ENCODE results near the gene RASAL2. TPM values are rescaled to one million over a fixed set of nuclear protein-coding genes. Genes with fewer than 3 reads are reported as not detected.

Gene RASAL2
- total RNA-seq, 8 experiments from 2014 or later = 8.0 to 36.6 (median 23.7) TPM

DNA sequence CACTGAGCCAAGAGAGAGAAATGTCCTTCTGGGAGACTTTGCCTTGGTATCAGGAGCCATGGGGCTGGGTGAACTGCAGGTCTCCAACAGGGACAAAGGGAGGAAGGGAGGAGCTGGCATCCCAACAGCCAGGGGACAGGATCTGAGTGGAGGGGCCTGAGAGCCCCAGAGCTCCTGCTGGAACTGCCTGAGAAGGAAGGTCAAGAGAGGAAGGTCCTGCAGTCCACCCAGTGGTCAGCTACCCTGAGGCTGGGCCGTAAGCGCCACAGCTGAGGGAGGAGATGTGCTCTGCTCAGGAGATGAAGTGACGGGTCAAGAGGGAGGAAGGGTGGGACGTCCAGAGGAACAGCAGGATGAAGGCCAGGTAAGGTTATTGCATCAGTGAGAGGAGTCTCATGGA is 410.4 kb downstream of the RASAL2 start:
- Histone ChIP-seq H3K27ac (no peak overlapping the region), H3K4me3 (no peak overlapping the region), H3K4me1 (replicated peaks in 1 of 2) (no peaks in the 10 kb centered on the region)
- ATAC-seq (replicated peaks in 6 of 8) = no peak
- 40 to 89% (median 79%) methylated on average over 1 to 4 of the region's 4 CpGs; no CpG with 5 or more reads in 5 of the 10 experiments for WGBS, 10 experiments
- in situ Hi-C loops (cut with MboI; ENCODE audit: low pct_unique_long_range_greater_than_20kb in 2 of 9, low sequenced_read_pairs in 9 of 9, unreplicated experiment in 9 of 9) = loop anchor here in 1 of 9 experiments (25.0 kb wide), 1 partner anchor 167 kb away; no protein-coding TSS in a partner anchor

- no peak overlapping the region for H3K27ac ChIP-seq
- no peak overlapping the region for H3K4me3 ChIP-seq
- ATAC-seq (replicated peaks in 6 of 8) = no peak
- 49 to 100% (median 80%) methylated on average over 1 to 5 of the region's 6 CpGs; no CpG with 5 or more reads in 5 of the 10 experiments for WGBS, 10 experiments
- no peaks in the 10 kb centered on the region for H3K4me1 ChIP-seq (replicated peaks in 1 of 2)
- in situ Hi-C loops (cut with MboI; ENCODE audit: low pct_unique_long_range_greater_than_20kb in 2 of 9, low sequenced_read_pairs in 9 of 9, unreplicated experiment in 9 of 9) = loop anchor here in 1 of 9 experiments (25.0 kb wide), 1 partner anchor 169 kb away; no protein-coding TSS in a partner anchor
Observed at GRCh38 chr1:178506177-178506576, 412.3 kb downstream of the RASAL2 start.

- Histone ChIP-seq H3K27ac (no peak overlapping the region), H3K4me1 (replicated peaks in 1 of 2) (no peaks in the 10 kb centered on the region), H3K4me3 (no peak overlapping the region)
- WGBS, 10 experiments = 67 to 100% (median 85%) methylated on average over 1 to 6 of the region's 6 CpGs; no CpG with 5 or more reads in 3 of the 10 experiments
- in situ Hi-C loops (cut with MboI; ENCODE audit: low pct_unique_long_range_greater_than_20kb in 2 of 9, low sequenced_read_pairs in 9 of 9, unreplicated experiment in 9 of 9) = loop anchor here in 1 of 9 experiments (25.0 kb wide), 1 partner anchor 169 kb away; no protein-coding TSS in a partner anchor
- ATAC-seq (replicated peaks in 6 of 8) = peak in 2 of 8 experiments; percentile 28 to 52
Observed at GRCh38 chr1:178506669-178507068, 412.8 kb downstream of the RASAL2 start.

- Histone ChIP-seq H3K4me1 (replicated peaks in 1 of 2) (no peaks in the 10 kb centered on the region), H3K4me3 (no peak overlapping the region), H3K27ac (no peak overlapping the region)
- in situ Hi-C loops (cut with MboI; ENCODE audit: low pct_unique_long_range_greater_than_20kb in 2 of 9, low sequenced_read_pairs in 9 of 9, unreplicated experiment in 9 of 9) = loop anchor here in 3 of 9 experiments (10.0 to 25.0 kb wide), 2 partner anchors 172 to 205 kb away; no protein-coding TSS in a partner anchor
- WGBS, 10 experiments = 47 to 77% (median 75%) methylated on average over 2 to 5 of the region's 5 CpGs; no CpG with 5 or more reads in 4 of the 10 experiments
- peak in 5 of 8 experiments; percentile 24 to 93 (median 76) for ATAC-seq (replicated peaks in 6 of 8)
Observed at GRCh38 chr1:178509414-178510007, 415.6 kb downstream of the RASAL2 start.

DNA sequence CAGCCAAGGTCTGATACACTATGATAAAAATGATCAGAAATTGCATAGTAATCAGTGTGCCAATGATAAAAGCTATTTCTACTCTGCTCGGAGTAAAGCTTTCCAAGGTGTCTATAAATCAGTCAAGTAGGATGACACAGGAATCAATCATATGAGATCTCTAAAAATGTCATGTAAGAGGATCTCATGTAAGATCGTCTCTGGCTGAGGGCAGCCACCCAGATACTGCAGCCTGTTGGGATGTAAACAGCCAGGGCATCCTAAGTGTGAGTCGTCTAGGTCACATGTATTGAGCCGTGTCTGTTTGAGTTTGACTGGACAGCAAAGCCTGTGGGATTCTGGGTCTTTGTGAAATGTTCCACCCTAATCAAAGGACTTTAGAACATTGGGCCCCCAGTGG is 416.3 kb downstream of the RASAL2 start:
- in situ Hi-C loops (cut with MboI; ENCODE audit: low pct_unique_long_range_greater_than_20kb in 2 of 9, low sequenced_read_pairs in 9 of 9, unreplicated experiment in 9 of 9) = loop anchor here in 3 of 9 experiments (10.0 to 25.0 kb wide), 2 partner anchors 173 to 205 kb away; no protein-coding TSS in a partner anchor
- Histone ChIP-seq H3K27ac (no peak overlapping the region), H3K4me3 (no peak overlapping the region), H3K4me1 (replicated peaks in 1 of 2) (no peaks in the 10 kb centered on the region)
- 40 to 100% (median 92%) methylated on average over 1 to 4 of the region's 4 CpGs; no CpG with 5 or more reads in 1 of the 10 experiments for WGBS, 10 experiments
- ATAC-seq (replicated peaks in 6 of 8) = no peak

- in situ Hi-C loops (cut with MboI; ENCODE audit: low pct_unique_long_range_greater_than_20kb in 2 of 9, low sequenced_read_pairs in 9 of 9, unreplicated experiment in 9 of 9) = loop anchor here in 3 of 9 experiments (10.0 to 25.0 kb wide), 2 partner anchors 175 to 208 kb away; no protein-coding TSS in a partner anchor
- H3K4me1 ChIP-seq (replicated peaks in 1 of 2) = no peaks in the 10 kb centered on the region
- no peak within 1 kb of the TSS for H3K4me3 ChIP-seq
- H3K27ac ChIP-seq = no peak within 1 kb of the TSS
- 79 to 98% (median 88%) methylated on average over 2 to 15 of the region's 19 CpGs; no CpG with 5 or more reads in 5 of the 10 experiments for WGBS, 10 experiments
- no peak for ATAC-seq (replicated peaks in 6 of 8)
Observed at GRCh38 chr1:178512566-178513277, 418.8 kb downstream of the RASAL2 start, which contains the start of gene TEX35. TSS of gene TEX35 (plus strand) at chr1:178513109. CDS start at chr1:178513189, 80 bp downstream.

- peak in 3 of 8 experiments; percentile 84 to 97 (median 94) for ATAC-seq (replicated peaks in 6 of 8)
- Histone ChIP-seq H3K27ac (no peak overlapping the region), H3K4me3 (no peak overlapping the region), H3K4me1 (replicated peaks in 1 of 2) (no peaks in the 10 kb centered on the region)
- 3 to 91% (median 64%) methylated on average over 1 to 14 of the region's 14 CpGs; no CpG with 5 or more reads in 2 of the 10 experiments for WGBS, 10 experiments
- in situ Hi-C loops (cut with MboI; ENCODE audit: low pct_unique_long_range_greater_than_20kb in 2 of 9, low sequenced_read_pairs in 9 of 9, unreplicated experiment in 9 of 9) = loop anchor here in 3 of 9 experiments (10.0 to 25.0 kb wide), 2 partner anchors 176 to 209 kb away; no protein-coding TSS in a partner anchor
Observed at GRCh38 chr1:178513278-178513983, 419.5 kb downstream of the RASAL2 start.

DNA sequence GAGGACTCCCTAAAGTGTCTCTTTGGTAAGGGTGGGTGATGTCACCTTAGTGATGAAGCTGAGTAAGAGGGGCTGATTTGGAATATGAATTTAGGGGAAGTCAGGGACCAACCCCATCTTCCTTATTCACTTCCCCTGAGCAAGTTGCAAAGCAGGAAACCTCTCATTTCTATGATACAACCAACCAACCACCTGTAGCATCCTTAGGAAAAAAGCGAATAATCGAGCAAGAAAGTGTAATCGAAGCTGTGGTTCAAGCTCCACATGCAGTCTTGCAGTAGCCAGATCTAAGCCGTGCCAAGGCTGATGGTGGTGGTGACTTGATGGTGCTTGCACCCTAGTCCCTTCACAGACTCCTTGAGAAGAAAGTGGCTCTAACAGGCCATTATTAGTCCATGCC is 422.2 kb downstream of the RASAL2 start:
- in situ Hi-C loops (cut with MboI; ENCODE audit: low pct_unique_long_range_greater_than_20kb in 2 of 9, low sequenced_read_pairs in 9 of 9, unreplicated experiment in 9 of 9) = loop anchor here in 3 of 9 experiments (10.0 to 25.0 kb wide), 2 partner anchors 179 to 211 kb away; no protein-coding TSS in a partner anchor
- WGBS, 10 experiments = 75 to 96% (median 86%) methylated on average over 1 to 4 of the region's 4 CpGs; no CpG with 5 or more reads in 1 of the 10 experiments

GRCh38 chr1:178518894-178519293 is 425.0 kb downstream of the RASAL2 start:
- ATAC-seq (replicated peaks in 6 of 8) = no peak
- Histone ChIP-seq H3K4me3 (no peak overlapping the region), H3K4me1 (replicated peaks in 1 of 2) (no peaks in the 10 kb centered on the region), H3K27ac (no peak overlapping the region)
- in situ Hi-C loops (cut with MboI; ENCODE audit: low pct_unique_long_range_greater_than_20kb in 2 of 9, low sequenced_read_pairs in 9 of 9, unreplicated experiment in 9 of 9) = loop anchor here in 3 of 9 experiments (10.0 to 25.0 kb wide), 2 partner anchors 182 to 214 kb away; no protein-coding TSS in a partner anchor
- WGBS, 10 experiments = 40 to 100% (median 72%) methylated on average over 1 to 4 of the region's 4 CpGs; no CpG with 5 or more reads in 1 of the 10 experiments

More for the DNA sequence above, 422.2 kb downstream of the RASAL2 start:
- no peak for ATAC-seq (replicated peaks in 6 of 8)
- Histone ChIP-seq H3K4me3 (no peak overlapping the region), H3K4me1 (replicated peaks in 1 of 2) (no peaks in the 10 kb centered on the region), H3K27ac (no peak overlapping the region)

- 92 to 100% (median 100%) methylated on average over 2 to 11 of the region's 11 CpGs; no CpG with 5 or more reads in 7 of the 10 experiments for WGBS, 10 experiments
- H3K4me1 ChIP-seq (replicated peaks in 1 of 2) = peaks cover 0 to 3% of the 10 kb centered on the region in 2 donors
- H3K27ac ChIP-seq = no peak overlapping the region
- in situ Hi-C loops (cut with MboI; ENCODE audit: low pct_unique_long_range_greater_than_20kb in 2 of 9, low sequenced_read_pairs in 9 of 9, unreplicated experiment in 9 of 9) = loop anchor here in 1 of 9 experiments (25.0 kb wide), 1 partner anchor 184 kb away; no protein-coding TSS in a partner anchor
- no peak overlapping the region for H3K4me3 ChIP-seq
- ATAC-seq (replicated peaks in 6 of 8) = no peak
Observed at GRCh38 chr1:178520803-178521202, 426.9 kb downstream of the RASAL2 start.

GRCh38 chr1:178521241-178521640 is 427.3 kb downstream of the RASAL2 start:
- in situ Hi-C loops (cut with MboI; ENCODE audit: low pct_unique_long_range_greater_than_20kb in 2 of 9, low sequenced_read_pairs in 9 of 9, unreplicated experiment in 9 of 9) = loop anchor here in 1 of 9 experiments (25.0 kb wide), 1 partner anchor 184 kb away; no protein-coding TSS in a partner anchor
- no peak overlapping the region for H3K27ac ChIP-seq
- ATAC-seq (replicated peaks in 6 of 8) = no peak
- WGBS, 10 experiments = 73 to 100% (median 93%) methylated on average over 1 to 3 of the region's 4 CpGs; no CpG with 5 or more reads in 5 of the 10 experiments
- no peak overlapping the region for H3K4me3 ChIP-seq
- H3K4me1 ChIP-seq (replicated peaks in 1 of 2) = peaks cover 0 to 3% of the 10 kb centered on the region in 2 donors

- WGBS, 10 experiments = 66 to 90% (median 81%) methylated on average over 2 to 4 of the region's 4 CpGs; no CpG with 5 or more reads in 1 of the 10 experiments
- peaks cover 0 to 10% of the 10 kb centered on the region in 2 donors for H3K4me1 ChIP-seq (replicated peaks in 1 of 2)
- no peak overlapping the region for H3K4me3 ChIP-seq
- no peak overlapping the region for H3K27ac ChIP-seq
- in situ Hi-C loops (cut with MboI; ENCODE audit: low pct_unique_long_range_greater_than_20kb in 2 of 9, low sequenced_read_pairs in 9 of 9, unreplicated experiment in 9 of 9) = loop anchor here in 8 of 9 experiments (25.0 kb wide), 6 partner anchors 215 to 860 kb away; partner anchors contain the start of gene AXDND1 (in 5 of the 8)
- ATAC-seq (replicated peaks in 6 of 8) = no peak
Observed at GRCh38 chr1:178527117-178527516, 433.2 kb downstream of the RASAL2 start.

Data from motor neuron (in vitro differentiated cells).